ENCODE data around the gene TPM4. TPM values are rescaled to one million over a fixed set of nuclear protein-coding genes. Genes with fewer than 3 reads are reported as not detected.
"Not testable (repeated sequence)": the region's sequence is repeated elsewhere in the genome, so short reads cannot be mapped to it uniquely, and the experiment has no call there.

Gene TPM4
- polyA plus RNA-seq (2013, experiment 1 of 2; ENCODE audit: insufficient read length), result 2,910 TPM
- 2,887 TPM for polyA plus RNA-seq (2013, experiment 2 of 2; ENCODE audit: insufficient read length)

DNA sequence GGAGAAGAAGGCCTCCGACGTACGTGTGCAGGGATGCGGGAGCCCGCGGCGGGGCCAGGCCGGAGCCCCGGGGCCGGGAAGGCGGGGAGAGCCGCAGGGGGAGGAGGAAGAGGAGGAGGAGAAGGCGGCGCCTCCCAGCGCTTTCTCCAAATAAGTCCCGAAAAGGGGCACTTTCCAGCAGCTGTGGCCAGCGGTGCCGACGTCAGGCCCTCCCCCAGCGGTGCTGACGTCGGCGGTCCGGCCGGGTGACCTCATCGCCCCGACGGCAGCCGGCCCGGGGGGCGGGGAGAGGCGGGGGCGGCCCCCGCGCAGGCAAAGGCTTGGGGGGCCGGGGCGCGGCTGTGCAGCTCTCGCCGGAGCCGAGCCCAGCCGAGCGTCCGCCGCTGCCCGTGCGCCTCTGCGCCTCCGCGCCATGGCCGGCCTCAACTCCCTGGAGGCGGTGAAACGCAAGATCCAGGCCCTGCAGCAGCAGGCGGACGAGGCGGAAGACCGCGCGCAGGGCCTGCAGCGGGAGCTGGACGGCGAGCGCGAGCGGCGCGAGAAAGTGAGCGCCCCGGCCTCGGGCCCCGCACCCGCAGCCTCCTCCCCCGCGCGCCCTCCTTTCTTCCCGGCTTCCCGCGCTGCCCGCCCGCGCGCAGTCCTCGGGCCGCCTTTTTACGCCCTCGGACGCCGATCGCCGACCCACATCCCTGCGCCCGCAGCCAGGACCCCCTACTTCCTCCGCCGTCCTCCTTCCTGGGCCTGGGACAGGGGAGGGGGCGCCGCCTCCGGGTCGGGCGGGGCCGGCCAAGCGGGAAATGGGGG, at the start of gene TPM4:
Gene TPM4 (plus strand): TSS at position 342 of the 804 bp plus-strand sequence. CDS start 71 bp downstream, at position 413.
- DNase-seq, result peak; percentile 99

DNA sequence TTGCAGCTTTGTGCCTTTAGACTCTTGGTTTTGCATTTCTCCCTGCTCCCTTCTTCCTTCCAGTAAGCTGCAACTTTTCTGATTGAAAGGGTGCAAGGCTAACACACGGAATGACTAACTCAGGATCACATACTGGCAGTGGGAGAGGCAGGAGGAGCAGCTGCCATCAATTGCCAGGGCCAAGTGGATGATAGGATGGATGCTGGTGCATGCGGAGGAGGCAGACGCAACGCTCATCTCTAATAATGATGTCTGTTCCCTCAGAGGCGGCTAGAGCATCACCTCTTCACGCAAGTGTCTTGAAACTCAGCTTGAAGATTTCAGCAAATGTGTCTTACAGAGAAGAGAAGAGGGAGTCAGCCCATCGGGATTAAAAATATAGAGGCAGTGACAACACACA, 49.5 kb upstream of the TPM4 start:
- no peak for DNase-seq

- DNase-seq, result no peak
Measured at GRCh38 chr19:16027528-16027927, 48.8 kb upstream of the TPM4 start.

DNA sequence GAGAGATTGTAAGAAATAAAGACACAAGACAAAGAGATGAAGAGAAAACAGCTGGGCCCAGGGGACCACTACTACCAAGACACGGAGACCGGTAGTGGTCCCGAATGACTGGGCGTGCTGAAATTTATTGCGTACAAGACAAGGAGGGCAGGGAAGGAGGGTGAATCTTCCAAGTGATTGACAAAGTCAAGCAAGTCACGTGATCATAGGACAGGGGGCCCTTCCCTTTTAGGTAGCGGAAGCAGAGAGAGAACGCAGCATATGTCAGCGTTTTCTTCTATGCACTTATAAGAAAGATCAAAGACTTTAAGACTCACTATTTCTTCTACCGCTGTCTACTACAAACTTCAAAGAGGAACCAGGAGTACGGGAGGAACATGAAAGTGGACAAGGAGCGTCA, 46.1 kb upstream of the TPM4 start:
- not testable (repeated sequence) for DNase-seq

DNA sequence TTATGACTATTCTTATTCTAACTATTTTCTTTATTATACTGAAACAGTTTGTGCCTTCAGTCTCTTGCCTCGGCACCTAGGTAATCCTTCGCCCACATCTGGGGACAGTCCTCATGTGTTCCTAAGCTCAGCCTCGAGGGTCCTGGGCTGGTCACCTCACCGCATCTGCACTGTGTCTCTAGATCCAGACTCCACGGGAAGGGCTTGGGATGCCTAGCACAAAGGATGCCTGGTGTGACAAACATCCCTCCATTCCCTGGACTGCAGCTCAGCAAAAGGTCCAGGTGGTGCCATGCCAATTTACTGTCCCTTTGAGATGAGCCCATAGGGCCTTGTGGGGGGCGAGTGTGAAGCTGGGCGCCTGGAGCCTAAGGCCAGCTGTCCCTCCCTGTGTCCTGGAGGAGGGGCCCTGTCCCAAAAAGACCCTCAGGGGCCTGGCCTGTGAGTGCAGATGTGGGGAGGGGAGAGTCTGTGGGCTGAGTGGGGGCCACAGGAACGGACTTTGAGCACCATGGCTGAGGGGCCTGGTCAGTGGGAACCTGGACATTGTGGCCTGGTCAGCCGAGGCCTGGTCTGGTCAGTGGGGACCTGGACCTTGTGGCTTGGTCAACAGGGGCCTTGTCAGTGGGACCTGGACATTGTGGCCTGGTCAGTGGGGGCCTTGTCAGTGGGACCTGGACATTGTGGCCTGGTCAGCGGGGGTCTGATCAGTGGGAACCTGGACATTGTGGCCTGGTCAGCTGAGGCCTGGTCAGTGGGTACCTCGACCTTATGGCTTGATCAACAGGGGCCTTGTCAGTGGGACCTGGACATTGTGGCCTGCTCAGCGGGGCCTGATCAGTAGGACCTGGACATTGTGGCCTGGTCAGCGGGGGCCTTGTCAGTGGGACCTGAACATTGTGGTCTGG, 45.1 kb upstream of the TPM4 start:
- DNase-seq, result no peak

GRCh38 chr19:16031872-16032200, 44.5 kb upstream of the TPM4 start:
- DNase-seq, result no peak

DNA sequence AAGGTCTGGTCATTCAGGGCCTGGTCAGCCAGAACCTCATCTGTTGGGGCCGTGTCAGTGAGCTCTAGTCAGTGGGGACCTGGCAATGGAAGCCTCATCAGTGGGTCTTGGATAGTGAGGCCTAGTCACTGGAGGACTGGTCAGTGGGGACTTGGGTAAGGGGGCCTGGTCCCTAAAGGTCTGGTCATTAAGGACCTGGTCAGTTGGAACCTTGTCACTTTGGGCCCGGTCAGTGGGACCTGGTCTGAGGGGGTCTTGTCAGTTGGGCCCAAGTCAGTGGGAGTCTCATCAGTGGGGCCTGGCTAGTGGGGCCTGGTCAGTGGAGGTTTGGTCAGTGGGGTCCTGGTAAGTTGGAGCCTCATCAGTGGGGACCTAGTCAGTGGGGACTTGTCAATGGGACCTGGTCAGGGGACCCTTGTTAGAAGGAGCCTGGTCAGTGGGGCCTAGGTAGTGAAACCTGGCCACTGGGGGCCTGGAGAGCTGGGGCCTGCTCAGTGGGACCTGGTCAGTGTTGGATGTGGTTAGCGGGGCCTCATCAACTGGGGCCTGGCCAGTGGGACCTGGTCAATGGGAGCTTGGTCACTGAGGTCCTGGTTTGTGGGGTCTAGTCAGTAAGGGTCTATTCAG, 43.7 kb upstream of the TPM4 start:
- no peak for DNase-seq

GRCh38 chr19:16033136-16033530, 43.2 kb upstream of the TPM4 start:
- no peak for DNase-seq

- no peak for DNase-seq
Measured at GRCh38 chr19:16033721-16034120, 42.6 kb upstream of the TPM4 start.

DNA sequence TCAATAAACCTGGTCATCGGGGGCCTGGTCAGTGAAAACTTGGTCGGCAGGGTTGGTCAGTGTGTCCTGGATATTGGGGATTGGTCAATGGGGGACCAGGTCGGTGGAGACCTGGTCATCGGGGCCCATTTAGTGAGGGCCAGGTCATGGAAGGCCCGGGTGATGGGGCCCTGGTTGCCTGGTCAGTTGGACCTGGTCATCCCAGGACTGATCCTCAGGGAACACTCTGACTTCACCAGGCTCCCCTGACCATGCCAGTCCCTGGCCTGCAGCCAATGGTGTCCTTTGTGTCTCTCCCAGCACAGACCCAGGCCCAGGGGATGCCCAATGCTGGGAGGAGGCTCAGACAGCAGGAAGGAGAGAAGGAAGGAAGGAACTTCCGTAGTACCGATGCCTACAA, 42.1 kb upstream of the TPM4 start:
- no peak for DNase-seq

GRCh38 chr19:16034958-16035560, 41.2 kb upstream of the TPM4 start:
- no peak for DNase-seq

DNA sequence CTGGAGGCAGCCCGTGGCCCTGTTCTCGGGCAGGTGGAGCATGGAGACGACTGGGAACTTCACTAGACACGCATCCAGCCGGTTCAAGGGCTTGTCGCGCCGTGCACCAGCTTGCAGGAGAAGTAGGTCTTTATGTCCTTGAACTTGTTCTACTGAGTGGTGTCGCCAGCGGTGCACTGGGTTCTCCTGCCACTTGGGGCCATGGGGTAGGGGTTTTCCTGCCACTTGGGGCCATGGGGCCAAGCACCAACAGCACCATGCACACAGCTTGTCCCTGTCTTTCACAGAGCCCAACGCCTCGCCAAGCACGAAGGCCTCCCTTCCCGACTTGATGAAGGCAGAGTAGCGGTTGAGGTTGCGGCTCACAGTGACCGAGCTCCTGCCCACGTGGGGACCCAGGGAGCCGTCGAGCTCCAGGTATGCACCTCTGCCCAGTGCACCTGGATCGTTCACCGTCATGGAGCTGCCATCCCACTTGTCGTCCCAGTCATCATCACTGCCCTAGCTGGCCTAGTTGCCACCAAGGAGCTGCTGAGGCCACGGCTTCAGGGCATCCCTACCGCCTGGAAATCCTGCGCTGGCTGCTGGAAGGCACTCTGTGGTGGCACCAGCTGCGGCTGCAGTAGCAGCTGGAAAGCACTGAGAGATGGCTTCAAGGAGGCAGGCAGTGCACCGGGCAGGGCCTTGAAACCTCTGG, 40.5 kb upstream of the TPM4 start:
- no peak for DNase-seq

DNA sequence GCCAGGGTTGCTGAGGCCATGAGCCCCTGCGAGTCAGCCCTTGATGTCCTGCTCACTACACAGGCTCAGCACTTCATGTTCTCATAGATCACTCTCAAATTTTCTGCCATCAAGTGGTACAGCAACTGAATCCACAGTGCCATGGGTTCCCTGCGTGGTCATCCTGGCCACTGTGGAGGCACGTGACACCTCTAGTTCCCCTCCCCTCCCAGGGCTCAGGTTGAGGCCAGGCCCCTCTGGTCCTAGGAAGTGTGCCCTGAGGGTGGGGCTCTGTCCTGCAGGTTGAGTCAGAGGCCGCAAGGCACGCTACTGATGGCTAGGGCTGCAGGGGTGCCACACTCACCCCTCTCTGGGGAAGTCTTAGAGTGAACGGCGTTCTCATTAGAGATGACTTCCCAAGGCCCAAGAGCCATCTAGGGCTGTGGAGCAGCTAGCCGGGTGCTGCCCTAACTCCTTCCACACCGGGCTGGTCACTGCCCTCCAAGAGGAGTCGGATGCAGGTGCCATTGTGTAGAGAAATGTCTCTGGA, 39.8 kb upstream of the TPM4 start:
- DNase-seq, result no peak

- no peak for DNase-seq
Measured at GRCh38 chr19:16036941-16037340, 39.4 kb upstream of the TPM4 start.

DNA sequence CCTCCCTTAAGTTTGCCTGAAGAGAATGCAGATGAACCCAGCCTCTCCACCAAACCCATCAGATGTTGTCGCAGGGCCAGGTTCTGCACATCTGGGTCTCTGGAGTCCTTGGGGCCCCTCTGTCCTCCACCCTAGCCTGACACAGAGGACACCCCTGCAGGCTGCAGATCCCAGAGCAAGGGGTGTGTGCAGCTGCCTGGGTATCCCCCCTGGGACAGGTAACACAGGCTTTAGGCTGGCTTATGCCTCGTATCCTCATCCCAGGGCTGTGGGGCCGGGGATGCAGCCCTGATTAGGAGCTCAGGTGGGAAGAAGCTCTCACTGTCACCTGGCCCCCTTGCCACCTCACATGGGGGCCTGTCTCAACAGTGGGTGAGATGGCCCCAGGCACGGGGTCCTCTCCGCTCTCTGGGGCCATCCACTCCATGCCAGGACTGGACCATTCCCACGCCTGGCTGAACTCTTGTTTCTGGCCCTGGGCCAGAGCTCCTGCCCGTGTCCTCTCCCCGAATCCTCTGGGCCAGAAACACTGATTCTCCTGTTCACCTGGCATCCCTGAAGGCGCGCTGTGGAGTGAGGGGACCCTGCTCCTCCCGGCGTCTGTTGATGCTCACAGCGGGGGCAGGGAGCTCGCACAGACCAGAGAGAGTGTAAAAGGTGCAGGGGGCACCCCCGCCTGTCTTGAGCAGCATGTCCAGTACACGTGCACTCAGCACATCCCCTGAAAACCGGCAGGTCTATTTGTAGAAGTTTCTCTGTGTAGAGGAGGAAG, 38.7 kb upstream of the TPM4 start:
- no peak for DNase-seq

DNA sequence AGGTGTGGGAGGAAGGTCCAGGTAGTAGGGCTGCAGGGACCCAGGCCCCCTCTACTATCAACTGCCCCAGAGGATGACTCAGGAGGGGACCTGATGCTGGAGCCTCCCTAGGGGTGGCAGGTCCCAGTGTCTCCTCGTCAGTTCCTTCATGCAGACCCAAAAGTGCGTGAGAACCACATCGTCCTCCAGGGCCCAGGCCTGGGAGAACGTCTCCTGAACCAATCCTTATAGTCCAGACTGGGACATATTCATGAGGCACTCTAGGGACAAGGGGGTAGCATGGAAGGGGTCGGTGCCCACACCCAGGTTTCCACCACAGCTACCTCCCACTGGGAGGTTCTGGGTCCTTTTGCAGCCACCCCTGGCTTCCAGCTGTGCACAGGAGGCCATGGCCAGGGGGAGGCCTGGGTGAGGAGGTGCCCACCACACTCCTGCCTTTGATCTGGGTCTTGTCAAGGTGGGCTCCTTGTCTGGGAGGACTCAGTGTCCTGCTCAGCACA, 38.0 kb upstream of the TPM4 start:
- DNase-seq, result no peak

- DNase-seq, result no peak
Measured at GRCh38 chr19:16039081-16039480, 37.2 kb upstream of the TPM4 start.

- no peak for DNase-seq
Measured at GRCh38 chr19:16039545-16039944, 36.8 kb upstream of the TPM4 start.

- peak; percentile 55 for DNase-seq
Measured at GRCh38 chr19:16040642-16041041, 35.7 kb upstream of the TPM4 start.

GRCh38 chr19:16041299-16041990, 34.9 kb upstream of the TPM4 start:
- peak; percentile 77 for DNase-seq

All from fibroblast of skin of scalp (primary cell).